GM18951 (cell line): Measurements from ENCODE around the gene LUM.

Experiments
- POLR2A ChIP-seq: IDR thresholded peaks from 4 replicates; pipeline ENCODE4 v1.6.1; 2011; ENCODE audit warnings: mild to moderate bottlenecking; ENCODE audit not compliant: insufficient read length, insufficient read depth; ENCODE audit errors: extremely low read depth
- in situ Hi-C: fragments of 300-500 bp; cut with MboI; formaldehyde crosslinking; loops from one replicate; pipeline ENCODE4 v1.12.0; 2022; ENCODE audit warnings: low sequenced_read_pairs, mixed read lengths, inconsistent platforms; ENCODE audit not compliant: unreplicated experiment

Gene LUM

GRCh38 chr12:91080041-91080440 is 31.3 kb downstream of the LUM start:
- in situ Hi-C loops = no loop called here
- TF ChIP-seq POLR2A = no peak

DNA sequence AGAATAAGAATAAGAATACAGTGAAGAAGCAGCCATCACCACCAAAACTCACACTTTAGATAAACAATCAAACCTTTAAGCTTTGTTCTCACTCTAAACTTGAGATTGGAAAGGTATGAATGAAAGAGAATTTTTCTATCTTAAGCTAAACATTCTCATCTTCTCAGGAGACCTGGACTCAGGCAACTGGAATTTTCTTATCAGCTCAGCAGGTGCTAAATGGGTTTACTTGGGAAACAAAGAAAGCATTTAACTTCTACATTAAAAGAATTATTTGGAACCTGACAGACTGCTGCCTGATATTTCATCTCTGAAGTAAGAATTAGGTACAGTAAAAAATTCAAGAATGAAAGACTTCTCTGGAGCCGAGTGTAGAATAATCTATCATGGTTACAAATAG is 32.8 kb downstream of the LUM start:
- in situ Hi-C loops = no loop called here
- no peak for TF ChIP-seq POLR2A

DNA sequence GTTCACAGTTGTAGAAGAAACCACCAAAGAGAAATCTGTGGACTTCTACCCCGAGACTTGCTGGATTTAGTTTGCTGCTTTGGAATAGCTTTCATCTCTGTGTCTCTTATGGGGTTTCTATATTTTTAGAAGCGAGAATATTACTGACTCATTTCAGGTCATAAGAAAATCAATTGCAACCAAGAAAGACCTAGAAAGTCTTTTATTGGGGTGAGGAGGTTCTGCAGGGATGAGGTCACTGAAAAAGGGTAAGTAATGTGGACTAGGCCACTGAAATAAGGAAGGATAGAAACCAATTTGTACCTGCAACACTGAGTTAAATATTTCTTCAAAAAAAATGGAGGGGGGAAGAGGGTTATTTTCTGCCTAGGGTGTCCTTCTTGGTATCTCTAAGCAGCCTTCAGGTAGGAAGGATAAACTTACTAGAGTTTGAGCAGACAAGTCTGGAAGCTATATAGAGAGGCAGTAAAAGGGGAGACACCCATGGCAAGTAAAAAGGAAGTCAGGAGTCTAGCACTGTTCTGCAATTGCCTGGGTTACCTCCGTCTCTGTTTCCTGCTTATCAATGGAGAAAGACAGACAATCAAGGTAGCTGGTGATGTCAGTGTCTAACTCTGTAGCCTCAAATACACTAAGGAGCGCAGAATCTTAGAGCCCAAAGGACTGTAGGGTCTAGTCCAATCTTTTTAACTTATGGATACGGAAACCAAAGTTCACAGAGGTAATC is 33.9 kb downstream of the LUM start:
- TF ChIP-seq POLR2A = no peak
- in situ Hi-C loops = no loop called here

DNA sequence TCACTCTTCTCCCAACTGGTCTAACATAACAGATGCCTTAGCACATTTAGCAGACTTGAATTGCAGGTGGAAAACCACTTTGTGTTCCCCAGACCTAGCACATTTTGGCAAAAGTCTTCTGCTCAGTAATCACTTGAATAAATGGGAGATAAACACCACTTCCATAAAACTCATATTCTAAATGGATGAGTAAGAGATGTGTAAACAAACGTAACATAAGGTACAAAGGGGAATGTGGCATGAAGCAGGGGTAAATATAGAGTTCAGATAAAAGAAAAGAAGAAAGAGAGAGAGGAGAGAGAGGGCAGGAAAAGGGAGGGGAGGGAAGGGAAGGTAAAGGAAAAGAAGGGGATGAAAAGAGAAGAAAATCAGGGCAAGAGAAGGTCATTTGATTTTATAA is 36.4 kb downstream of the LUM start:
- no peak for TF ChIP-seq POLR2A
- in situ Hi-C loops = no loop called here

GRCh38 chr12:91074154-91074709 is 37.1 kb downstream of the LUM start:
- TF ChIP-seq POLR2A = no peak
- in situ Hi-C loops = no loop called here

DNA sequence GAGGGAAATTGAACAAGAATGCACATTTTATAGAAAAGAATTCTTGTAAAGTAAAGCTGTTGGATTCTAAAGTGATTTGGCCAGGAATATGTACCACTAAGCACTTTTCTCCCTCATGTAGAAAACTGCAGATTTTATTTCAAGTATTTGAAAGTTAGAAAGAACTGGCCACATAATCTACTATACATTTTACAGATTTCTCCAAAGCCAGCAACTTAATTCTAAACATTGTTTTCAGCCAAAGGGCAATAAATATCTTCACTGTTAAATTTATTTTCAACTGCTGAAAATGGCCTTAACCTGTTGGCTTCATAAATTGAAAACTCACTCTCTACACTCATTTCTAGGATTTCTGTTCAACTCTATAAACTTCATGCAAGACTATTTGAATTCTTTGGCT is 37.9 kb downstream of the LUM start:
- no peak for TF ChIP-seq POLR2A
- in situ Hi-C loops = no loop called here

DNA sequence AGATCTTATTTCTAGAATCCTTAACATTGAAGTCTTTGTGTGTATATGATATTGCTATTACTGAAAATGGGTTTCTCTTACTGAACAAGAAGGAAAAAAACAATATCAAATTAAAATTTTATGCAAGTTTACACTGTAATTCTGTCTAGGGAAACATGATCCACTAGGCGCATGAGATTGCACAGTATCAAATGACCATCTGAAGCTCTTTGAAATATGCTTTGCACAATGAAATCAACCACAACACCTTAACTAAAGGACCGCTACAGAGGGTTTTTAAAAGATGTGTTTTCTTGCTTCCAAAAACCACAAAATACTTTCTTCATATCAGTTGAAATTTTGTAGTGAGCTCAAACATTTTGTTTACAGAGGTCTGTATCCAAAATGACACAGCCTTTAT is 38.4 kb downstream of the LUM start:
- TF ChIP-seq POLR2A = no peak
- in situ Hi-C loops = no loop called here

DNA sequence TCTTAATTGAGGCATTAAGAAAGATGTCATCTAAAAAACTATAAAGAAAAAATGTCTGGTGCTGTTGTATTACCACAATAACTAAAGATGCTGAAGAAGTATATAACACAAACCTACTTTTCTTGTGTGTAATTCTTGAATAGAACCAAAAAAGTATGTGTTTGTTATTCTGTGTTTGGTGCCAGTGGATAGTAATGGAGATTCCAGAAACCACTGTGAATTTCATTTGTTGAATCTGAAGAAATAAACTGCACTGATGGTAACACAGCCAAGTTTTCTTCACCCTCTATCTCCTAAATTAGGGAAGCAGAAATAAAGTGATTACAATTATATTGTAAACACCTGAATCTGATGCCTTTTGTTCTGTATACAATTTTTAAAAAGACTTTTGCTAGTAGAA is 40.4 kb downstream of the LUM start:
- in situ Hi-C loops = no loop called here
- no peak for TF ChIP-seq POLR2A

GRCh38 chr12:91065396-91065795 is 45.9 kb downstream of the LUM start:
- in situ Hi-C loops = no loop called here
- no peak for TF ChIP-seq POLR2A

DNA sequence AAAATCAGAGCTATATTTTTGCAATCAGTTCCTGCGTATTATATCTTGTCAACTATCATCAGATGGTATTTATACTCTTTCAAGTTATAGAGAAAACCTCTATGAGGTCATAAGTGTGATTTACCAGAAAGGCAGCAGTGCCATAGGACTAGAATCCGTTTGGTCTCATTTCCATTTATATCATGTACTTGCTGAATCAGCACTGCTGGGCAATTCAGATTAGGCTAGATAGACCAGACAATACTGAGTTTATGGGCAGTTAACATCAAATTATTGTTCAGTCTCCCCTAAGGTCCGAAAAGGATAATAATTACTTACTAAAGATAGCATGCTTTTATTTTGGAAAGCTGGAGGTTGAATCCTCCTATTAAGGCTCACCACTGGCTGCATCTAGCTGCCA is 46.7 kb downstream of the LUM start:
- in situ Hi-C loops = no loop called here
- no peak for TF ChIP-seq POLR2A

GRCh38 chr12:91061091-91061490 is 50.2 kb downstream of the LUM start:
- in situ Hi-C loops = no loop called here
- no peak for TF ChIP-seq POLR2A

DNA sequence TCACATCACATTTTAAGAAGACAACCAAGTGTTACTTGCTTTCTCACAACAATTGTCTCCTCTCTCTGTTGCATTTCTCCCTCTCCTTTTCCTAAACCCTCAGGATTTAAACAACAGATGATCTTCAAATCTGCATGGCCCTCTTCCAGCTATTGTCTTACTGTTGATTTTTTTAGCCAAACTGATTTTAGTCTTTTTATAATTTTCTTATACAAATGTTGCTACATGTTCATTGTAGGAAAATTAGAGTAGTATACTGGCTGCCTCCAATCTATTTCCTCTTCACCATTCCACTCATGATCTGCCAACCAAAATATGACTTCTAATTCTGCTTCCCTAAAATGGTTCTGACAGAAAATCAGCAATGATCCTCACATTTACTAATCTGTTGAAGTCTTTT is 52.1 kb downstream of the LUM start:
- in situ Hi-C loops = no loop called here
- TF ChIP-seq POLR2A = no peak

DNA sequence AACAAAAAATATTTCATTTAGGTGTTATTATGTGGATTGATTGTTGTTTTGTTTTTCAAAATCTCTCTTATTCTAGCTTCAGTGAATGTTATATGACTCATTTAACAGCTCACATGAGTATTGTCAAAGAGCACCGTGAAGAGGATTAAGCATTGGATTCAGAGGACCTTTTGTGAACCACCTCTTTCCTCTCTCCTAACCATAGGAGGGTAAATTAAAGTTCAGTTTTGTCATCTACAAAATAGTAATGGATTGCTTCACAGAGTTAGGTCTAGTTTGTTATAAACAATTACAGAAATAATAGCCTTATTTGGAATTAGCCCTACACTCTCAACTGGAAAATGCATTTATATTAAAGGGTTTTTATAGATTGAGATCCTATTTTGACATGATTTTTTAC is 52.5 kb downstream of the LUM start:
- in situ Hi-C loops = no loop called here
- no peak for TF ChIP-seq POLR2A

- no peak for TF ChIP-seq POLR2A
Measured at GRCh38 chr12:91057368-91058165, 53.7 kb downstream of the LUM start, which contains the start of gene KERA. Gene KERA (minus strand): TSS chr12:91058024. CDS start chr12:91056281, 1,743 bp downstream.

GRCh38 chr12:91056488-91056887 is 54.8 kb downstream of the LUM start:
- in situ Hi-C loops = no loop called here
- TF ChIP-seq POLR2A = no peak

More at GRCh38 chr12:91057368-91058165, 53.7 kb downstream of the LUM start, which contains the start of gene KERA:
- in situ Hi-C loops = no loop called here
